NCI-H2196 treated with DMSO at 0.1 percent for 48 hours (cell line): Measurements from ENCODE around the gene NCMAP.

Experiments
- DNase-seq: peaks from one replicate; lab custom pipeline; 2025; ENCODE audit not compliant: unreplicated experiment; lab: John Stamatoyannopoulos, UW

Gene NCMAP

GRCh38 chr1:24570265-24571125, 14.6 kb downstream of the NCMAP start:
- DNase-seq, result no peak

DNA sequence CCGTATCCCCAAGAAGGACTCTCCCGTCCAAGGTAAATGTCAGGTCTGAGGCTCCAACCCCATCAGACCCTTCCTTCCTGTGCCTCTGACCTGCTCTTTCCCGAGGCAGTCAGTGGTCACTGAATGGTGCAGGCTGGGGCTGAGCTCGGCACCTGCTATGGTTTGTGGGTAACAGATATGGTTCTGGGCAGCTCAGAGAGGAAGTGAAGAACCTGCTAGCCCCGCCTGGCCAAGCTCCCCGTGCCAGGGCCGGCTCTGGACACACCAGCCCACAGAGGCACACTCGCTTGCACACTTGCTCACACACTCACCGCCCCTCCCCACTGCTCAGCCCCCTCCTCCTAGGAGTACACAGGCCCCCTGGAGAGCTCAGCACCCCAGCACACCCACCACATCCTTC, 16.4 kb downstream of the NCMAP start:
- no peak for DNase-seq

DNA sequence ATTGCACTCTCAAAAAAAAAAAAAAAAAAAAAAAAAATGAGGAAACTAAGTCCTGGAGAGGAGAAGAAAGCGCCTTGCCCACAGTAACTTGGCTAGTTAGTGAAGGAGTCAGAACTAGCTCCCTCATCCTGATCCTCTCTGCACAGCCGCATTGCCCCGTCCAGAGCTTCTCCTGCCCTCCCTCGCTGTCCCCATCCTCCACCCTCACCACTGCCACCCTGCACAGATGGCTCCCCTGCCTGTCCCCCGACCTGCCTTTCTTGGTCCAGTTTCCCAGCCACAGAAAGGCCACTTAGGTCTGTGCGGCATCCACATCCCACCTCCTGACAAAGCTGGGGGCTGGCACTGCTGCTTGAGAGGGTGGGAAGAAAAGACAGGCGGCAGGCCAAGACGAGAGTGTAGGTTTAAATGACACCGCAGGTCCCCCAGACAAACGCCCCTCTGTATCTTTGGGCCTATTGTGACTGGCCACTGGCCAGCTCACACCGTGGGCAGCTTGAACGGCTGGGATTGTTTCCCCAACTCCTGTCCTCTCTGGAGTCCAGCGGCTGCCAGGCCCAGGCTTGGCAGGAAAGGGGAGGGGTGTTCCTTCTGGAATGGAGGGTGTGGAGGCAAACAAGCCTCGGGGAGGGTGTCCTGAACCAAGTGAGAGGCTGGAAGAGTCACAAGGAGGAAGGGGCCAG, 20.2 kb downstream of the NCMAP start:
- no peak for DNase-seq

- DNase-seq, result no peak
Observed at GRCh38 chr1:24578846-24579245, 23.0 kb downstream of the NCMAP start.

GRCh38 chr1:24580756-24581155, 24.9 kb downstream of the NCMAP start:
- no peak for DNase-seq

DNA sequence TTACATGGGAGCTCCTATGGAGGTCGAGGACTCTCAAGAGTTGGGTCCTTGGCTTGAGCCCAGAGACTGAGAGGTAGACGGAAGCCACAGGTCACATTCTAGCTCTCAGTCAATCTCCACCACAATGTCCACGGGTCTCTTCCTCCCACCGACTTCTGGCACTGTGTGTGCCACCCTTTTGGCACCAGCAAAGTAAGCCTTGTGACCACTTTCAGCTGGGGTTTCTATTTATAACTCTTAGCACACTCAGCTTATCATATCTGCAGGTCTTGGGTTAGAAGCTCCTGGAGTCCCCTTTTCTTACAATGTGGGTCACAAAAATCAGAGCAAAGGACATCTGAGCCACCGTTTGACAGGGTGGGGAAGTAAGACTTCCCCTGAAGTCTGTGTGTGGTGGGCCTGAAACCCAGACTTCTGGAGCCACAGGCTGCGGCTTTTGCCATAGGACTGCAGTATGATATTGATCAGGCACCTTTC, 28.3 kb downstream of the NCMAP start:
- no peak for DNase-seq

GRCh38 chr1:24586119-24586518, 30.2 kb downstream of the NCMAP start:
- DNase-seq, result no peak

- peak; percentile 54 for DNase-seq
Observed at GRCh38 chr1:24586970-24587820, 31.3 kb downstream of the NCMAP start.

- DNase-seq, result no peak
Observed at GRCh38 chr1:24588573-24588972, 32.7 kb downstream of the NCMAP start.

GRCh38 chr1:24589200-24589599, 33.3 kb downstream of the NCMAP start:
- DNase-seq, result no peak

- no peak for DNase-seq
Observed at GRCh38 chr1:24591781-24592180, 35.9 kb downstream of the NCMAP start.

GRCh38 chr1:24594328-24594598, 38.4 kb downstream of the NCMAP start:
- no peak for DNase-seq

DNA sequence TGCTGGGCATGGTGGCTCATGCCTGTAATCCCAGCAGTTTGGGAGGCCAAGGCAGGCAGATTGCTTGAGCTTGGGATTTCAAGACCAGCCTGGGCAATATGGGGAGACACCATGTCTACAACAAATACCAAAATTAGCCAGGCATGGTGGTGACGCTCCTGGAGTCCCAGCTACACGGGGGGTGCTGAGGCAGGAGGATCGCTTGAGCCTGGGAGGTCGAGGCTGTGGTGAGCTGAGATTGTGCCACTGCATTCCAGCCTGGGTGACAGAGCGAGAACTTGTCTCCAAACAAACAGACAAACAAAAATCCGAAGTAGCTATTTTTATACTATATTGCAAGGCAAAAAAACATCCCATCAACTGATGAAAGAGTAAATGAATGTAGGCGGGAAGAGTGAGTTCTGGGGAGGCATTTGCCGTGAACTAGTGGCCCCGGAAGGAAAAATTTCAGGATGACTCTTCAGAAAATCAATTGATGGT, 40.6 kb downstream of the NCMAP start:
- no peak for DNase-seq

- no peak for DNase-seq
Observed at GRCh38 chr1:24599265-24599664, 43.4 kb downstream of the NCMAP start.

- DNase-seq, result no peak
Observed at GRCh38 chr1:24600551-24600950, 44.7 kb downstream of the NCMAP start.

DNA sequence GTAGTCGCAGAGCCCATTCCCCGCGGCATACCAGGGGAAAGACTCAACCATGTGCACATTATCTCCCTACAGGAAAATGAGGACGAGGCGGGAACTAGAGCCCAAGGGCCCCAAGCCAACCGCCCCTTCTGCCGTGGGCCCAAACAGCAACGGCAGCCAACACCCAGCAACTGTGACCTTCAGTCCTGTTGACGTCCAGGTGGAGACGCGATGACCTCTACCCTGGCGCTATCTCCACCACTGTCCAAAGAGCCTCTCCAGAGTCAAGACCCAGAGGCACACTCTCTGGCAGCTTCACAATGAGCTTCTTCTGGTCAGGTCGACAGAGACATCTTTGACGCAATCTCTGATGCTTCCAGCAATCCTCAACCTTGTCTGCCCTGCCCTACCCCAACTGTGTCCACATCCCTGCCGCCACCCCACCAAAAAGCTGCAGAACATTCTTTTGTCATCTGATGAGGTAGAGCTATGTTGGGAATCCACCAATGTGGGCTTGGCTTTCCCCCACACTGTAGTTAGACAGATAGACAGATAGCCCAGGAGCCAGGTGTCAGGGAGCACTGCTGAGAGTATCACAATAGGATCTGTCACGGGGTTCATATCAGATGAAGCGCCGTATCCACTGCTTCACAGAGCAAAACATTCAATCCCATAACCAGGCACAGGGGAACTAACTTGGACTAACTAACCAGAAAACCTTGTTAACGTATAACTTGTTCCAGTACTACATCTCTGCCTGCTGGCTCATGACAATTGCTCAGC, 49.8 kb downstream of the NCMAP start:
- DNase-seq, result no peak

DNA sequence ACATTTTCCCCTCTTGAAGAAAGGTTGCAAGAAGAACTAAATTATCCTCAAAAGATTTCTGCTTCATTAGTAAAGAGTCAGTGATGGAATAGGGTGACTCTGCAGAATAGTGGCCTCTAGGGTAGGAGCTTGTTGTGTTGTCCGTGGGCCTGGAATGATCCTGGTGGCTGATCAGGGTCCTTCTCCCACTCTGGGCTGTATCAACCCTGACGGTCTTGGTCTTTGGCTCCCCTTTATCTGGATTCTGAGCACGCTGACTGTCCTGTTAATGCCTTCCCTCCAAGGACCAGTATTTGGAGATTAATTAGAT, 50.4 kb downstream of the NCMAP start:
- no peak for DNase-seq

GRCh38 chr1:24606621-24607020, 50.7 kb downstream of the NCMAP start:
- DNase-seq, result no peak

- no peak for DNase-seq
Observed at GRCh38 chr1:24609949-24610517, 54.1 kb downstream of the NCMAP start.

- no peak for DNase-seq
Observed at GRCh38 chr1:24619376-24619775, 63.5 kb downstream of the NCMAP start.

GRCh38 chr1:24620678-24621077, 64.8 kb downstream of the NCMAP start:
- DNase-seq, result no peak
